HepG2 (cell line): Measurements from ENCODE around the gene PLXNA3. TPM values are rescaled to one million over a fixed set of nuclear protein-coding genes. Genes with fewer than 3 reads are reported as not detected.

Source experiments
- ETV5 ChIP-seq: IDR thresholded peaks from 2 replicates; pipeline ENCODE4 v1.6.1; 2018; ENCODE audit warnings: missing biosample characterization, missing genetic modification reagents, inconsistent platforms, borderline replicate concordance
- GLMP ChIP-seq: sonication (generic); formaldehyde crosslinking; IDR thresholded peaks from 2 replicates; pipeline ENCODE4 v1.9.0; 2021; ENCODE audit warnings: missing genetic modification reagents, mild to moderate bottlenecking, borderline replicate concordance
- HNF1A ChIP-seq, 2 experiments: sonication (generic) in 1 of 2; formaldehyde crosslinking in 1 of 2; IDR thresholded peaks; 2 replicates each; pipeline versions ENCODE4 v1.4.0 to v1.6.1; 2016 to 2020; ENCODE audit warnings: borderline replicate concordance in 1 of 2, low read depth in 1 of 2, mild to moderate bottlenecking in 1 of 2, missing genetic modification reagents in 1 of 2
- IKZF1 ChIP-seq: fragments of 450-650 bp; IDR thresholded peaks from 2 replicates; pipeline ENCODE4 v1.7.1; 2016
- MED13 ChIP-seq: sonication (generic); formaldehyde crosslinking; IDR thresholded peaks from 2 replicates; pipeline ENCODE4 v1.5.0; 2020; ENCODE audit warnings: missing genetic modification reagents
- NFKBIZ ChIP-seq: IDR thresholded peaks from 2 replicates; pipeline ENCODE4 v1.6.1; 2018; ENCODE audit warnings: missing genetic modification reagents, missing compliant biosample characterization
- SALL1 ChIP-seq: sonication (generic); formaldehyde crosslinking; IDR thresholded peaks from 2 replicates; pipeline ENCODE4 v1.8.0; 2022; ENCODE audit warnings: mild to moderate bottlenecking, missing genetic modification reagents
- SRSF1 ChIP-seq: fragments of 200-400 bp; formaldehyde crosslinking; optimal IDR thresholded peaks from 2 replicates; pipeline ENCODE3; 2017; ENCODE audit warnings: mild to moderate bottlenecking, low read depth, low read length, moderate library complexity
- YEATS4 ChIP-seq: sonication (generic); formaldehyde crosslinking; IDR thresholded peaks from 2 replicates; pipeline ENCODE4 v1.4.0; 2020; ENCODE audit warnings: missing genetic modification reagents, borderline replicate concordance
- ZKSCAN1 ChIP-seq: fragments of 150-350 bp; IDR thresholded peaks from 2 replicates; pipeline ENCODE4 v1.6.1; 2014; ENCODE audit warnings: low read length
- ZNF12 ChIP-seq: sonication (generic); formaldehyde crosslinking; IDR thresholded peaks from 2 replicates; pipeline ENCODE4 v1.5.0; 2020; ENCODE audit warnings: missing genetic modification reagents
- ZNF282 ChIP-seq: fragments of 450-650 bp; IDR thresholded peaks from 2 replicates; pipeline ENCODE4 v1.6.1; 2018; ENCODE audit not compliant: partially characterized antibody
- ZNF33B ChIP-seq: sonication (generic); formaldehyde crosslinking; IDR thresholded peaks from 2 replicates; pipeline ENCODE4 v1.5.1; 2020; ENCODE audit warnings: mild to moderate bottlenecking, missing genetic modification reagents
- ZNF546 ChIP-seq: sonication (generic); formaldehyde crosslinking; conservative IDR thresholded peaks from 2 replicates; pipeline ENCODE4 v1.8.1; 2023; ENCODE audit warnings: mild to moderate bottlenecking, missing genetic modification reagents
- ZNF879 ChIP-seq: sonication (generic); formaldehyde crosslinking; IDR thresholded peaks from 2 replicates; pipeline ENCODE4 v1.8.1; 2023; ENCODE audit warnings: missing genetic modification reagents
- polyA plus RNA-seq, 8 experiments: library from polyadenylated mRNA; depleted of rRNA in 3 of 8; stranded (reverse) in 7 of 8; unstranded in 1 of 8; fragments of >200 nt; fragmentation: Illumina TruSeq in 4 of 8; extraction: Trizol in 4 of 8; gene quantifications; 2 replicates each; pipeline versions ENCODE4 v1.2.1 to v1.2.3, GENCODE V29; 2011 to 2016; ENCODE audit warnings: low read depth in 4 of 8, missing spikeins in 1 of 8, mixed read lengths in 1 of 8; ENCODE audit not compliant: insufficient read depth in 1 of 8
- total RNA-seq, 5 experiments: library from RNA; depleted of rRNA; stranded (reverse); fragments of >200 nt; fragmentation: Illumina TruSeq; extraction: Trizol; gene quantifications; 2 replicates each; pipeline ENCODE4 v1.2.3, GENCODE V29; 2016; ENCODE audit warnings: low read depth in 1 of 5
- TF ChIP-seq, protein P1 (sequence below): sonication (generic); formaldehyde crosslinking; IDR thresholded peaks from 2 replicates; pipeline ENCODE4 v1.4.0; 2020; ENCODE audit warnings: low read depth, missing genetic modification reagents
- TF ChIP-seq, protein P2 (sequence below): sonication (generic); formaldehyde crosslinking; IDR thresholded peaks from 2 replicates; pipeline ENCODE4 v1.8.0; 2022; ENCODE audit warnings: mild to moderate bottlenecking, missing genetic modification reagents; ENCODE audit not compliant: insufficient replicate concordance

Gene PLXNA3
- total and polyA plus RNA-seq, 2 of the 13 experiments (the other 11 are each of a cell fraction or from before 2014, with no cell fraction given), result 5.8 to 20.6 TPM

DNA sequence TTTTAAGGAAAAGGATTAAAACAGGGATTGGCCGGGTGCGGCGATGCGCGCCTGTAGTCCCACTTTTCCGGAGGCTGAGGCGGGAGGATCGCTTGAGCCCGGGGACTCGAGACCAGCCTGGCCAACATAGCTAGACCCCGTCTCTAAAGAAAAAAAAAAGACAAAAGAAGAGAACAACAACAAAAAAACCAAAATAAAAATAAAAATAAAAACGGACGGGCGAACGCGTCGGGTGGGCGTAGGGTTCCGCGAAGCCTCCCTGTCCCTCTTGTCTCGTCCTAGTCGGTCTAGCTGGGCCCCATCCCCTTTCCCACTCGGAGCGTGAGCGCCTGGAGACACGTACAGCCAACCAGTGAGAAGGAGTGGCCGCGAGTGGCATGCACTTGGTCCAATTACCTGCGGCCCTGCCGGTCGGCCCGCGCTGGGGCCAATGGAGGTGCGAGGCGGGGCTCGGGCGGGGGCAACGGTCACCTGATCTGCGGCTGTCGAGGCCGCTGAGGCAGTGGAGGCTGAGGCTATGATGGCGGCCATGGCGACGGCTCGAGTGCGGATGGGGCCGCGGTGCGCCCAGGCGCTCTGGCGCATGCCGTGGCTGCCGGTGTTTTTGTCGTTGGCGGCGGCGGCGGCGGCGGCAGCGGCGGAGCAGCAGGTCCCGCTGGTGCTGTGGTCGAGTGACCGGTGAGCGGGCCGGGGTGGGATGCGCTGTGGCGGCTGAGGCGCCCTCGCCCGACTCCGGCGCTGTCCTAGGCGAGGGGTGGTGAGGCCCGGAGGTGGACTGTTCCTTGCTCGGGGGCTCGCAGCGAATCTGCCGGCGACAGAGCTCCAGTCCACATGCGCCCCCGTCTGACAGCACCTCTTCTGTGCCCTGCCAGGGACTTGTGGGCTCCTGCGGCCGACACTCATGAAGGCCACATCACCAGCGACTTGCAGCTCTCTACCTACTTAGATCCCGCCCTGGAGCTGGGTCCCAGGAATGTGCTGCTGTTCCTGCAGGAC, 29.6 kb upstream of the PLXNA3 start, which contains the start of gene ATP6AP1 (continued):
- no peak for TF ChIP-seq IKZF1
- TF ChIP-seq ZKSCAN1, result no peak
- TF ChIP-seq, protein P1, sequence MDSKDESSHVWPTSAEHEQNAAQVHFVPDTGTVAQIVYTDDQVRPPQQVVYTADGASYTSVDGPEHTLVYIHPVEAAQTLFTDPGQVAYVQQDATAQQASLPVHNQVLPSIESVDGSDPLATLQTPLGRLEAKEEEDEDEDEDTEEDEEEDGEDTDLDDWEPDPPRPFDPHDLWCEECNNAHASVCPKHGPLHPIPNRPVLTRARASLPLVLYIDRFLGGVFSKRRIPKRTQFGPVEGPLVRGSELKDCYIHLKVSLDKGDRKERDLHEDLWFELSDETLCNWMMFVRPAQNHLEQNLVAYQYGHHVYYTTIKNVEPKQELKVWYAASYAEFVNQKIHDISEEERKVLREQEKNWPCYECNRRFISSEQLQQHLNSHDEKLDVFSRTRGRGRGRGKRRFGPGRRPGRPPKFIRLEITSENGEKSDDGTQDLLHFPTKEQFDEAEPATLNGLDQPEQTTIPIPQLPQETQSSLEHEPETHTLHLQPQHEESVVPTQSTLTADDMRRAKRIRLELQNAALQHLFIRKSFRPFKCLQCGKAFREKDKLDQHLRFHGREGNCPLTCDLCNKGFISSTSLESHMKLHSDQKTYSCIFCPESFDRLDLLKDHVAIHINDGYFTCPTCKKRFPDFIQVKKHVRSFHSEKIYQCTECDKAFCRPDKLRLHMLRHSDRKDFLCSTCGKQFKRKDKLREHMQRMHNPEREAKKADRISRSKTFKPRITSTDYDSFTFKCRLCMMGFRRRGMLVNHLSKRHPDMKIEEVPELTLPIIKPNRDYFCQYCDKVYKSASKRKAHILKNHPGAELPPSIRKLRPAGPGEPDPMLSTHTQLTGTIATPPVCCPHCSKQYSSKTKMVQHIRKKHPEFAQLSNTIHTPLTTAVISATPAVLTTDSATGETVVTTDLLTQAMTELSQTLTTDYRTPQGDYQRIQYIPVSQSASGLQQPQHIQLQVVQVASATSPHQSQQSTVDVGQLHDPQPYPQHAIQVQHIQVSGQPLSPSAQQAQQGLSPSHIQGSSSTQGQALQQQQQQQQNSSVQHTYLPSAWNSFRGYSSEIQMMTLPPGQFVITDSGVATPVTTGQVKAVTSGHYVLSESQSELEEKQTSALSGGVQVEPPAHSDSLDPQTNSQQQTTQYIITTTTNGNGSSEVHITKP (CRISPR knock-in tag), result no peak
- no peak for TF ChIP-seq ZNF879 (CRISPR knock-in tag)
- TF ChIP-seq ETV5 (CRISPR knock-in tag), result no peak
- TF ChIP-seq SALL1 (CRISPR knock-in tag), result peak; percentile 53
- 0 out of 2 replicates have a peak, but pooled peaks have one; percentile 65 for TF ChIP-seq ZNF33B
- TF ChIP-seq HNF1A (IDR thresholded peaks at IDR 0.05; ENCODE audit: low read depth), result no peak
- no peak for TF ChIP-seq HNF1A (CRISPR knock-in tag; IDR thresholded peaks at IDR 0.05; ENCODE audit: borderline replicate concordance)
- no peak for TF ChIP-seq MED13 (CRISPR knock-in tag)
- TF ChIP-seq, protein P2, sequence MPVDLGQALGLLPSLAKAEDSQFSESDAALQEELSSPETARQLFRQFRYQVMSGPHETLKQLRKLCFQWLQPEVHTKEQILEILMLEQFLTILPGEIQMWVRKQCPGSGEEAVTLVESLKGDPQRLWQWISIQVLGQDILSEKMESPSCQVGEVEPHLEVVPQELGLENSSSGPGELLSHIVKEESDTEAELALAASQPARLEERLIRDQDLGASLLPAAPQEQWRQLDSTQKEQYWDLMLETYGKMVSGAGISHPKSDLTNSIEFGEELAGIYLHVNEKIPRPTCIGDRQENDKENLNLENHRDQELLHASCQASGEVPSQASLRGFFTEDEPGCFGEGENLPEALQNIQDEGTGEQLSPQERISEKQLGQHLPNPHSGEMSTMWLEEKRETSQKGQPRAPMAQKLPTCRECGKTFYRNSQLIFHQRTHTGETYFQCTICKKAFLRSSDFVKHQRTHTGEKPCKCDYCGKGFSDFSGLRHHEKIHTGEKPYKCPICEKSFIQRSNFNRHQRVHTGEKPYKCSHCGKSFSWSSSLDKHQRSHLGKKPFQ, result no peak
- peak; percentile 67; the same call in 1 of the 2 replicates for TF ChIP-seq YEATS4 (CRISPR knock-in tag)
- no peak for TF ChIP-seq ZNF546 (CRISPR knock-in tag)
- TF ChIP-seq NFKBIZ (CRISPR knock-in tag), result no peak
- TF ChIP-seq SRSF1, result no peak
- TF ChIP-seq ZNF282, result no peak
- no peak for TF ChIP-seq GLMP
- no peak for TF ChIP-seq ZNF12 (CRISPR knock-in tag)
